Thymus (tissue), 11 donors: Measurements from ENCODE around the gene WNK2. TPM values are rescaled to one million over a fixed set of nuclear protein-coding genes. Genes with fewer than 3 reads are reported as not detected.

Experiments used
- DNase-seq, 9 donors: peaks; one replicate each; pipeline ENCODE4 v3.0.0-alpha.2; 2013; ENCODE audit warnings: low spot score in 9 of 9, low read depth in 6 of 9, missing footprints in 1 of 9
- H3K27ac ChIP-seq, 2 donors: one replicate each; pipeline ENCODE4 v1.5.1; 2013; ENCODE audit warnings: control low read depth in 1 of 2, low read depth in 1 of 2, low read length in 1 of 2, mild to moderate bottlenecking in 1 of 2, moderate library complexity in 1 of 2
- H3K27me3 ChIP-seq, 2 donors: one replicate each; pipeline ENCODE4 v1.5.1; 2013; ENCODE audit warnings: low read length in 1 of 2; ENCODE audit not compliant: control insufficient read depth in 2 of 2, insufficient read depth in 1 of 2
- H3K36me3 ChIP-seq, 2 donors: one replicate each; pipeline ENCODE4 v1.5.1; 2013; ENCODE audit warnings: low read length in 1 of 2, mild to moderate bottlenecking in 1 of 2, moderate library complexity in 1 of 2; ENCODE audit not compliant: control insufficient read depth in 2 of 2, insufficient read depth in 2 of 2
- H3K4me1 ChIP-seq, 2 donors: one replicate each; pipeline ENCODE4 v1.5.1; 2013; ENCODE audit warnings: low read length in 2 of 2; ENCODE audit not compliant: control insufficient read depth in 2 of 2, insufficient read depth in 2 of 2
- H3K4me3 ChIP-seq, 2 donors: one replicate each; pipeline ENCODE4 v1.5.1; 2013; ENCODE audit warnings: low read length in 2 of 2, control low read depth in 1 of 2, mild to moderate bottlenecking in 1 of 2
- H3K9me3 ChIP-seq, 2 donors: one replicate each; pipeline ENCODE4 v1.5.1; 2013; ENCODE audit warnings: low read length in 1 of 2, mild to moderate bottlenecking in 1 of 2; ENCODE audit not compliant: control insufficient read depth in 2 of 2, insufficient read depth in 1 of 2
- WGBS: extraction: QIAGEN DNeasy Blood & Tissue Kit; methylation state at CpG from one replicate; pipeline ENCODE4 v1.1.7; 2013; 5-methylcytosine and 5-hydroxymethylcytosine counted together
- polyA plus RNA-seq: library from polyadenylated mRNA; stranded (reverse); fragments of 200-250 nt; gene quantifications from one replicate; pipeline ENCODE4 v1.2.3, GENCODE V29; 2013
- total RNA-seq: library from RNA; stranded (reverse); fragments of 120-200 nt; gene quantifications from one replicate; pipeline ENCODE4 v1.2.4, GENCODE V29; 2013
- donor health status: healthy.

WNK2 gene
- total and polyA plus RNA-seq, 2 donors, result 9.1 to 12.5 TPM

DNA sequence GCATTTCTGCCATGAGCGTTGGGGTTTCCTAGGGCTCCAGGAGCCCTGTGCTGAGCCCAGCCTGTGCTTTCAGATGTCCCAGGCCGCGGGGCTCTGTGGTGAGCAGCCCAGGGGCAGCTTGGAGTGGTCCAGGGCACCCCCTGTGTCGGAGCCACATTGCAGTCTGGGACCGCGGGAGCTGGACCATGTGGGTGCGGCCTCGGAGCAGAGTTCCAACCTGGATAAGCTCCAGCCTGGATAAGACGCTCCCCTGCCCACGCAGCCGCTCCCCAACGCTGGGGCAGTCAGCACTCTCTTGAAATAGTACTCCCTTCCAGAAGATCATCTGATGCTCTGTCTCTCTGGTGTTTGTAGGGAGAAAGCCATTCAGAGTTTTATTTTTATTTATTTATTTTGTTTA is 111.1 kb downstream of the WNK2 start:
- peaks cover 0 to 5% of the 10 kb centered on the region in 2 donors for H3K9me3 ChIP-seq
- peaks cover 0 to 14% of the 10 kb centered on the region in 2 donors for H3K27me3 ChIP-seq
- no peak for DNase-seq
- peaks cover 0 to 47% of the 10 kb centered on the region in 2 donors for H3K4me1 ChIP-seq
- H3K4me3 ChIP-seq, result no peak overlapping the region
- H3K36me3 ChIP-seq, result peaks cover 0 to 3% of the 10 kb centered on the region in 2 donors
- H3K27ac ChIP-seq, result peak overlapping the region in 1 of 2 donors; percentile 17
- WGBS, result 88% methylated on average over 12 of the region's 12 CpGs

DNA sequence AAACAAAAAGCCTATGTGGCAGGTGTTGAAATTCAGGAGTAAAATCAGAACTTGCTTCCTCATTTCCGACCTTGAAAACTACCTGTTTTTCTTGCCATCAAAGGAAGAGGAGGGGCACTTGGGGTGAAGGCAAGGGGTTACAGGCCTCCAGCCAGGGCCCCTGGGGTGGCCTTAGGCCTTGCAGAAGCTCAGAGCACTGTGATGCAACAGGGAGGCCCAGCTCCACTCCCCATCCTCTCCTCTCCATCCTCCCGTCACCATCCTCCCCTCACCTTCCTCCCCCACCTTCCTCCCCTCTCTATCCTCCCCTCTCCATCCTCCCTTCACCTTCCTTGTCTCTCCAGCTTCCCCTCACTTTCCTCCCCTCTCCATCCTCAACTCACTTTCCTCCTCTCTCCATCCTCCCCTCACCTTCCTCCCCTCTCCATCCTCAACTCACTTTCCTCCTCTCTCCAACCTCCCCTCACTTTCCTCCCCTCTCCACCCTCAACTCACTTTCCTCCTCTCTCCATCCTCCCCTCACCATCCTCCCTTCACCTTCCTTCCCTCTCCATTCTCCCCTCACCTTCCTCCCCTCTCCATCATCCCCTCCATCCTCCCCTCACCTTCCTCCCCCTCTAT is 111.6 kb downstream of the WNK2 start:
- no peak for DNase-seq
- H3K4me3 ChIP-seq, result no peak overlapping the region

DNA sequence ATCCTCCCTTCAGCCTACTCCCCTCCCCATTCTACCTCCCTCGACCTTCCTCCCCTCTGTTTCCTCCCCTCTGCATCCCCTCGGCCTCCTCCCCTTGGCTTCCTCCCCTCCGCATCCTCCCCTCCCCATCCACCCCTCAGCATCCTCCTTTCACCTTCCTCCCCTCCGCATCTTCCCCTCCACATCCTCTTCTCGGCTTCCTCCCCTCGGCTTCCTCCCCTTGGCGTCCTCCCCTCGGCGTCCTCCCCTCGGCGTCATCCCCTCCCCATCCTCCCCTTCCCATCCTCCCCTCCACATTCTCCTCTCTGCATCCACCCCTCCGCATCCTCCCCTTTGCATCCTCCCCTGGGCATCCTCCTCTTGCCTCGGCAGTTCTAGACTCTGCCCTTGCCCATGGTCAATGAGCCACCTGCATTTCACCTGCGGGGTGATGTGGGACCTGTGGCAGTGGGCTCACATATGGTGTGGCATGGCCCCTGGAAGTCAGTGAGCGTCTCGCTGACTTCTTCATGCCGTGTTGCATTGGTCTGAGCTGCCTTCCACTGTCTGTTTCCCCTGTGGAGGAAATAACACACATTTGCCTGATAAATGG is 113.0 kb downstream of the WNK2 start:
- peaks cover 0 to 33% of the 10 kb centered on the region in 2 donors for H3K4me1 ChIP-seq
- H3K27ac ChIP-seq, result no peak overlapping the region
- DNase-seq, result peak in 1 of 9 donors; percentile 35
- H3K9me3 ChIP-seq, result no peaks in the 10 kb centered on the region
- no peak overlapping the region for H3K4me3 ChIP-seq
- peaks cover 0 to 3% of the 10 kb centered on the region in 2 donors for H3K36me3 ChIP-seq
- WGBS, result 33% methylated on average over 17 of the region's 17 CpGs
- H3K27me3 ChIP-seq, result peaks cover 0 to 14% of the 10 kb centered on the region in 2 donors

More for the DNA sequence above, 111.6 kb downstream of the WNK2 start:
- 48% methylated on average over 2 of the region's 2 CpGs for WGBS
- no peak overlapping the region for H3K27ac ChIP-seq
- peaks cover 0 to 3% of the 10 kb centered on the region in 2 donors for H3K36me3 ChIP-seq
- H3K27me3 ChIP-seq, result peaks cover 0 to 14% of the 10 kb centered on the region in 2 donors
- H3K4me1 ChIP-seq, result peaks cover 0 to 42% of the 10 kb centered on the region in 2 donors
- peaks cover 0 to 5% of the 10 kb centered on the region in 2 donors for H3K9me3 ChIP-seq

DNA sequence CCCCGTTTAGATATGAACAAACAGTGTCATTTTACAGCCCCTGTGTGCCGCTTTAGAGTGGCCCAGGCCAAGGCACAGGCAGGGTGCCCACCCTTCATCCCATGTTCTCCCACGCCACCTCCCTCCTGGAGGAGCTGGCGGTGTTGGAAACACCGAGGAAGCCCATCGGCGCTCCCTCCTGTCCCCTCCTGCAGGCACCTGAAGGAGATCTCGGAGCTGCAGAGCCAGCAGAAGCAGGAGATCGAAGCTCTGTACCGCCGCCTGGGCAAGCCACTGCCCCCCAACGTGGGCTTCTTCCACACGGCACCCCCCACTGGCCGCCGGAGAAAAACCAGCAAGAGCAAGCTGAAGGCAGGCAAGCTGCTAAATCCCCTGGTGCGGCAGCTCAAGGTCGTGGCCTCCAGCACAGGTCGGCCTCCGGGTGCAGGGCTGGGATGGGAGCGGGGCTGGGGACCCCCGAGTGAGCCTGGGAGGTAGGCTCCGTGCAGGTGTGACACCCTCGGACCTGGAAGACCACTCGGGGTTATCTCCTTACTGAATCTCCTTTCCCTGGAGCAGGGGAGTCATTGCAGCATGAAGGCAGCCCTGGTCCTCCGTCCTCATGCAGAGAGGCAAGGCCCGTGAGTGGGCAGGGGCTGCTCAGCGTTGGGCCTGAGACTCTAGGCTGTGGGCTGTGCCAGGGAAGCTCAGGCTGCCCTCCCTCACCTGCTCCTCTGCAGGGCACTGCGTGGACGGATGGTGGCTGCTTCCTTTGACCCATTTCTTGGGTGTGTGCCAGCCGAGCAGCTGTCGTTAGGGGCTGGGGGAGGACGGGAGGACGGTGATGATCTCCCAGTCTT is 113.9 kb downstream of the WNK2 start:
- Histone ChIP-seq H3K9me3 (peaks cover 0 to 5% of the 10 kb centered on the region in 2 donors), H3K4me3 (no peak overlapping the region), H3K27me3 (peaks cover 0 to 14% of the 10 kb centered on the region in 2 donors), H3K4me1 (peaks cover 0 to 37% of the 10 kb centered on the region in 2 donors), H3K36me3 (no peaks in the 10 kb centered on the region), H3K27ac (no peak overlapping the region)
- 81% methylated on average over 33 of the region's 33 CpGs for WGBS
- DNase-seq, result no peak

DNA sequence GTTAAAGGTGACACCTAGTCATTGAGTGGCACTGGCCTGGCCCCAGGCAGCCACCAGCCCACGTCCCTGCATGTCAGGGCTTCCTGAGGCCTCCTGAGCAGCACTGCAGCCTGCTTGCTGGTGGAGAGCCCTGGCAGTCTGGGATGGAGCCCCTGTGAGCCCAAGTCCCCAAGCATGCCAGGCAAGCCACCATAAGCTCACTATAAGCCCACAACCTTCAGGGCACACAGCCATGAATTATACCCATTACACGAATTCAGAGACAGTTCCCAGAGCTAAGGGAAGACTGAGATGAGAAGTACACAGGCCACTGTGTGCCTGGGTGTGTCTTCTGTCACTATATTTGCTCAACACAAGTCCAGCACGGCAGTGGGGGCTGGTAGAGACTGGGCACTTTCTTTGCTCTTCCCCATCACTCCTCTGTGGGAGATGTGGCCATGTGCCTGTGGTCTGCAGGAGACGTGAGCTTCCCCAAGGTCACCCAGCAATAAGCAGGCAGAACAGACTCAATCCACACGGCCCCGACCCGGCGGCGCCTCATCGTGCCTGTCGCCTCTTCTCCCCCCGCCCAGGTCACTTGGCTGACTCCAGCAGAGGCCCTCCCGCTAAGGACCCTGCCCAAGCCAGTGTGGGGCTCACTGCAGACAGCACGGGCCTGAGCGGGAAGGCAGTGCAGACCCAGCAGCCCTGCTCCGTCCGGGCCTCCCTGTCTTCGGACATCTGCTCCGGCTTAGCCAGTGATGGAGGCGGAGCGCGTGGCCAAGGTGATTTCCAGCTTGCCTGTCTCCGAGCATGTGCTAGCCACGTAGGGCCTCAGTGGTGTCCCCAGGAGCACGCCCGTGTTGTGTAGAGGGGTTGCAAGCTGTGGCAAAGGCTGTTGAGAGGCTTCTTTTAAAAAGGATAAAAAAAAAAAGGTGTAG is 114.8 kb downstream of the WNK2 start:
- 92% methylated on average over 26 of the region's 26 CpGs for WGBS
- DNase-seq, result no peak
- Histone ChIP-seq H3K4me1 (peaks cover 0 to 38% of the 10 kb centered on the region in 2 donors), H3K27me3 (peaks cover 0 to 14% of the 10 kb centered on the region in 2 donors), H3K36me3 (no peaks in the 10 kb centered on the region), H3K4me3 (no peak overlapping the region), H3K9me3 (peaks cover 0 to 5% of the 10 kb centered on the region in 2 donors), H3K27ac (no peak overlapping the region)

DNA sequence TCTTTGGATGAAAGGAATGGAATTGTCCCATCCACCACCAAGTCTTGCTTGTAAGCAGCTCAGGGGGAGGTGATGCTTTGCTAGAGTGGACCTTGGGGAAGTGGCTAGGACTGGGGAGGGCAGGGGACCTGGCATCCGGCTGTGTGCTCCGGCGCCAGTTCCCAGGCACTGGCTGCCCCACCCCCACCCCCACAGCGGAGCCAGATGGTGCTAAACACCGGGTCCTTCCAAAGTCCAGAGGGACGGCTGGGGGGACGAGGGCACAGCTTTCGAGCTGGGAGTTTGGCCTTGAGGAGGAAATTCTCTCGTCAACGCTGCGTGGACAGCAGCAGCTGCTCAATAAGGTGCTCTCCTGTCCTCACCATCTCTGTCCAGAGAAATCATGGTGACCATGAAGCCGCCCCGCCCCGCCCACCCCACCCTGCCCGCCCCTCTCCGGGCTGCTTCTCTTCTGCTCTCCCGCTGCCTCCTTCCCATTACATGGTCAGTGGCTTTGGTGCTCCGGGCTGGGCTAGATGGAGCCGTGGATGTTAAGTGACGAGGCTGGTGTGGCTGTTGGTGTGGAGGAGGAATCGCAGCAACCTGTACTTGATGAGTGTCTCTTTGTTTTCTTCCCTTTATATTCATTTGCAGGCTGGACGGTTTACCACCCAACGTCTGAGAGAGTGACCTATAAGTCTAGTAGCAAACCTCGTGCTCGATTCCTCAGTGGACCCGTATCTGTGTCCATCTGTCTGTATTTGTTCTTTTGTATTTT is 115.7 kb downstream of the WNK2 start:
- 90% methylated on average over 26 of the region's 26 CpGs for WGBS
- DNase-seq, result no peak

DNA sequence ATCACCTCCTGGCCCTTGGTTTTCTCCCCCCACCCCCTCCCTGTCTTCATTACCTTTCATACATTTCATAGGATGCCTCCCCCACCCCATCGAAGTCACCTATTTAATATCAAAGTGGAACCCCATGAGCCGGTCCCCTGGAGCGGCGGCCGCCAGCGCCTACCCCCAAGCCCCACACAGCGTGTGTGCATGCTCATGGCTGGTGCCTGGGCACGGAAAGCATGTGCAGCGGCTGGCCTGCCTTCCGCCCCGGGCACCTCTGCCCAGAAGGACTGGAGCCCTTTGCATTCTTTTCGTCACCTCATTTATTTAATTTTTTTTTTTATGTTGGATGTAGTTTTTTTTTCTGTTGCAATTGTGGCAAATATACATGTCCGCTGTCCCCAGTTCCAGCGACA is 116.2 kb downstream of the WNK2 start:
- Histone ChIP-seq H3K27ac (no peak overlapping the region), H3K27me3 (peaks cover 0 to 3% of the 10 kb centered on the region in 2 donors), H3K4me1 (peaks cover 0 to 27% of the 10 kb centered on the region in 2 donors), H3K4me3 (no peak overlapping the region), H3K9me3 (peaks cover 0 to 5% of the 10 kb centered on the region in 2 donors), H3K36me3 (no peaks in the 10 kb centered on the region)
- WGBS, result 97% methylated on average over 14 of the region's 14 CpGs
- no peak for DNase-seq

More for the DNA sequence above, 115.7 kb downstream of the WNK2 start:
- H3K4me3 ChIP-seq, result no peak overlapping the region
- H3K36me3 ChIP-seq, result no peaks in the 10 kb centered on the region
- H3K9me3 ChIP-seq, result peaks cover 0 to 5% of the 10 kb centered on the region in 2 donors
- H3K4me1 ChIP-seq, result peaks cover 0 to 33% of the 10 kb centered on the region in 2 donors
- H3K27me3 ChIP-seq, result peaks cover 0 to 6% of the 10 kb centered on the region in 2 donors
- H3K27ac ChIP-seq, result no peak overlapping the region

DNA sequence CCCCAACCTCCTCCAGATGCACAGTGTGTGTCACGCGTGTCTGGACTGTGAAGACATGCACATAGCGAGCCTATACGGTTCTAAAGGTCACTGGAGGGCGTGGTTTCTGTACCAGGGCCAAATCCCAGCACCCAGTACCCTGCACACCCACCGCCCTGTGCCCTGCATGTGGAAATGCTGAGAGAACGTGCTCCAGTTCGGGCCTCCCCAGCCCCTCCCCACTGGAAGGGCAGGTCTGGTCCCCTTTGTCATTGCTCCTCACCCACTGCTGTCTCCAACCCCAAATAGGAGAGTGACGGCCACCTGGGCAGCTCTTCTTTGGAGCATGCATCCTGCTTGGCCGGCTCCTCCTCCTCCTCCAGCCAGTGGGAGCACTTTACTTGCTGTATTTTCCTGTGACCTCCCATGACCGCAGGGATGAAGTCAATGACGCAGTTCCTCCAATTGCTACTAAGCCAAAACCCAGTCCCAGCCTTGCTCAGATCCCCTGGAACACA is 116.7 kb downstream of the WNK2 start:
- 93% methylated on average over 12 of the region's 12 CpGs for WGBS
- DNase-seq, result no peak
- Histone ChIP-seq H3K36me3 (no peaks in the 10 kb centered on the region), H3K4me1 (peaks cover 0 to 24% of the 10 kb centered on the region in 2 donors), H3K9me3 (peaks cover 0 to 5% of the 10 kb centered on the region in 2 donors), H3K27me3 (peaks cover 0 to 3% of the 10 kb centered on the region in 2 donors), H3K4me3 (no peak overlapping the region), H3K27ac (no peak overlapping the region)
